ENCODE measurements around the gene NKAIN1.
"Not testable (repeated sequence)": the region's sequence is repeated elsewhere in the genome, so short reads cannot be mapped to it uniquely, and the experiment has no call there.

The NKAIN1 gene

DNA sequence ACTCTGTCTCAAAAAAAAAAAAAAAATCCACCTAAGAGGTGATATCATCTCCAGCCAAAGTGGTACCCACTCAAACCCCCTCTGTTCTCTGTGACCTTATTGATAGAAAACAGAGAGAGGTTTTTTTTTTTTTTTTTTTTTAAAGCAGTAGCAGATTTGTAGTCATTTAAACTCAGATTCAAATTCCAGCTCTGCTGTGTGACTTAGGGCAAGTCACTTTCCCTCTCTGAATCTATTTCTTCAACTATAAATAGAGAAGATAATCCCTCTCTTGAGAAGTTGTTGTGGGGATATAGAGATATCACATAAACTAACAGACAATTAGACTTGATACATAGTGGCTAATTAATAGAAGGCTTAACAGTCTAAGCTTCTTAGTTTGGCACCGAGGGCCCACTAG is 48.4 kb downstream of the NKAIN1 start:
- no peak for DNase-seq

DNA sequence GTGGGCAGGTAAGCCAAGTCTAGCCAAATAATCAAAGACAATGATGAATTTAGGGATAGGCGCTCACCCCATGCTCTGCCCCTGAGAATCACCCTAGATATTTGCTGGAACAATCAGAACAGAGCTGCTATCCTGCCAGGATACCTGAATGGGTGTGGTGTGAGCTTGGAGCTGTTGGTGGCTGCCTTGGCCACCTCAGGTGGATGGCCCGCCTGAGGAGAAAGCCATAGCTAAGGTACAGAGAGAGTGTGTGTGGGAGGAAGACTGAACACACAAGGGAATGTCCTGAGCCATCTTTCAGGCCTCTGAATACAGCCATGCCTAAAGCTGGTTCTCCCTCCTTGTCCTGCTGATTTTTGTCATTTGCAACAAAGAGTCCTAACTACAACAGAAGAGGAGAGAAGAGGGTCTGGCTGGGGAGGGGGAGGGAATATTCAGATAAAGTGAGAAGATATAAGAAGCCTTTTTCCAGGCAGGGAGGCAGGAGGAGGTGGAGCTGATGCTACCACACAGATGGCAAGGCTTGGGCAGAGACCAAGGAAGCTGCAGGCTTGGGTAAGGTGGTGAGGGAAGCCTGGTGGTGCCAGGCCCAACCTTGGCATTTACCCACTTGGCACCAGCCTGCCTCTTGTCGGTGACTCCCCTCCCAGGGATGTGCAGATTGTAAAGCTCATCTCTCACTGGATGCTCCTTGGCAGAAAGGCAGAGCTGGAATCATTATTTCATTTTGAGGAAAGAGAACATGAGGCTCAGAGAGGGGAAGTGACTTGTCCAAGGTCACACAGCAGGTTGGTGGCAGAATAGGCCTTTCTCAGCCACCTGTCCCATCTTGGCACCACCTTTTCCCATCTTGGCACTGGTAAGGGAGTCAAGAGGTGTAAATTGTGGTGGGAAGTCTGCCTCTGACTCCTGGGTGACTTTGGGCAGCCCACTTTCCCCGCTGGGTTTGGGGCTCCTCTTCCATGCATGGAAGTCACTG is 49.7 kb downstream of the NKAIN1 start:
- no peak for DNase-seq

DNA sequence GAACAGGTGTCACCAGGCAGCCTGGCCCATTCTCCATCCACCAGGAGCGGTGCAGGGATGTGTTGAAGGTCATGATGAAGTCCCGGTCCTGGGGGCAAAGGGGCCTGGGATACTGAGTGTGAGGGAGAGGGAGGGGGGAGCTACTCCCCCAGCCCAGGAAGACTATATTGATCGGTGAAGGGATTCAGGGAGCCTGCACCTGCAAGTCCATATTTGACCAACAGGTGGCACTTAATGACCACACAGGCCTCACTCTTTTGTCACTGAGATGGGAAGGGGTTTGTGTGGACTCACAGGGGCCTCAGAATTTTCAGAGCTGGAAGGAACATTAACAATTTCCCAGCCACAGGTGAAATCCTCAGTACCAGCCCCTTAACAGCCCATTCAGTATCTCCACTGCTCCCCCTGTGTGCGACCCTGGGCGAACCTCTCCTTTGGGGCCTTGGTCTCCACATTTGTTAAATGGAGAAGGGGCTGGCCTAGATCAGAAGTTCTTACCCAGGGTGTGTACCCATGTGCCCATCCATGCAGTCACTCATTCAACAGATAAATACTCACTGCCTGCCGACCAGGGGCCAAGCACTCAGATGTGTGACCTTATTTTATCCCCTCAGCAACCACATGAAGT is 55.6 kb downstream of the NKAIN1 start:
- DNase-seq, result peak in 1 of 2 experiments; percentile 17

DNA sequence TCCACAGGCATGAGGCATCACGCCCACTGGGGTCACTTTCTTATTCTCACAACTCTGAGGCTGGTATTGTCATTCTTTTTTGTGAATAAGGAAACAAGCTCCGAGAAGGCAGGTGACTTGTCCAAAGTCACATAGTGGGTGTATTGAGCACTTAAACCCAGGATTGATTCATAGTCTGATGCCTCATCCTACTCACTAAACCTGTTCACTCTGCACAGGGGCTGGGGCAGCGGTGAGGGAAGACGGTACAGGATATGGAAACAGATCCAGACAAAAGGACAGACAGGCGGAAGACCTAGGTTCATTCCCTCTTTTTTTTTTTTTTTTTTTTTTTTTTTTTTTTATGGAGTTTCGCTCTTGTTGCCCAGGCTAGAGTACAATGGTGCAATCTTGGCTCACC is 56.6 kb downstream of the NKAIN1 start:
- DNase-seq, result no peak

DNA sequence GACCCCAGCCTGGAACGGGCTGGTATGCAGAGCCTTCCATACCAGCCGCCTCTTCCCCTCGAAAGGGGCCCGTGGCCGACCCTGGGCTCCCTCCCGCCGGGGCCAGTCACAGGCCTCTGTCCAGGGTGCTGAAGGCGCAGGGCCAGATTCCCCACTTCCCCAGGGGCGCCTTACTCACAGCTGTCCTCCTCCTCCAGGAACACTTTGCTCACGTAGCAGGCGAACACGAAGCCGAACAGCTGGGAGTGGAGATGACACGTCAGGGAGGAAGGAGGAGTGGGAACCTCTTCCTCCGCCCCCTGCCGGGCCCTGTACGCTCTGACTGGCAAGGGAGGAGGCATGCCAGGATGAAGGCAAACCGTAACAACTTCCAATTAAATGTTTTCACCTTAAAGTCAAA is 57.3 kb downstream of the NKAIN1 start:
- peak in 1 of 2 experiments; percentile 9 for DNase-seq

DNA sequence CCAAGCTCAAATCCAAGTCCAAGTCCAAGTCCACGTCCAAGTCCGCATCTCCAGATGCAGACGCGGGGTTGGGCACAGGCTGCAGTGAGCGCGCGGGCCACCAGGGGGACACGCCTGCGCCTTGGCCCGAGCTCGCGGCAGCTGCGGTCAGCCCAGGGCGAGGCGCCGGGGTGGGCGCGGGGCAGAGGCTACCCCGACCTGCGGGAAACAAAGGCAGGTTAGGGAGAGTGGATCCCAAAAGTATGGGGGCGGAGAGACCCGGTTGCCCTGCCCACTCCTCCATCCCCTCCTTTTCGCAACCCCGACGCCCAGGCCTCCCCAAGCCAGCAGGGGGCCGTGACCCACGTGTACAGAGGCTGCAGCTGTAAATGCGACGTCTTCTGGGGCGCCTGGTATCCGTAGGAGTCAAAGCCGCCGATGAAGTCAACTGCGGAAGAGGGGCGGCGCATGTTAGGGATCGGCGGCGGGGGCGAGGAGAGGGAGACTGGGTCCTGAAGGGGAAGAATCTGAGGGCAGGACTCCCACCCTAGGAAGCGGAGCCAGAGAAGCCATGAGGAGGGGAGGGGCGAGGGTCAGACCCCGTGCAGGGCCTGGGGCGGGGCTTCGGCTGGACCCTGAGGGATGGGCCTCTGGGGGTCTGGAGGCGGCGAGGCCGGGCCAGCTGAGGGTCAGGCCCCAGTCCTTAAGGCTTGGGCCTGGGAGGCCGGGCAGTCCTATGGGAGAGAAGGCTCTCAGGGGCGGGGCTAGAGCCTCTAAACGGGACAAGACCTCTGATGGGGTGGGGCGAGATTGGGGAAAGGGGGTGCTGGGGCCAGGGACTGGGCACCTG is 58.0 kb downstream of the NKAIN1 start:
- no peak for DNase-seq

DNA sequence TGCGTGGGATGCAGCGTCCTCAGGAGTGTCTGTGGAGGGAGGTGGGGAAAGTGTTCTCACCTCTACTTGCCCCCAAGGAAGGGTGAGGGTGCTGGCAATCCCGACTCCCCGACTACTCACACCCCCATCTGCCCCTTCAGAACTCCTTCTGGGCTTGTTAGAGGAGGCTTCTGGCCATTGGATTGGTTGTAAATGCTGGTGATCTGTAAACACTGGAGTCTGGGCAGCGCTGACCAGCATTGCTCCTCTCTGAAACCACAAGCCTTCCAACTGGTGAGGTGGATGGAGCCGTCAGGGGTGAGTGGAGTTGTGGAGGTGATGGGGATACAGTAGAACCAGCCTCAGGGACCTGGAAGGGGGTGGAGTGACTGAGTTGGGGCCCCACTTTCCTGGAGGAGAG is 59.3 kb downstream of the NKAIN1 start:
- DNase-seq, result no peak

DNA sequence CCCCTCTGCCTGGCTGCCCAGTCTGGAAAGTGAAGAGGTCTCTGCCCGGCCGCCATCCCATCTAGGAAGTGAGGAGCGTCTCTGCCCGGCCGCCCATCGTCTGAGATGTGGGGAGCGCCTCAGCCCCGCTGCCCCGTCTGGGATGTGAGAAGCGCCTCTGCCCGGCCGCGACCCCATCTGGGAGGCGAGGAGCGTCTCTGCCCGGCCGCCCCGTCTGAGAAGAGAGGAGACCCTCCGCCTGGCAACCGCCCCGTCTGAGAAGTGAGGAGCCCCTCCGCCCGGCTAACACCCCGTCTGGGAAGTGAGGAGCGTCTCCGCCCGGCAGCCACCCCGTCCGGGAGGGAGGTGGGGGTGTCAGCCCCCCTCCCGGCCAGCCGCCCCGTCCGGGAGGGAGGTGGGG is 63.4 kb downstream of the NKAIN1 start:
- DNase-seq, result not testable (repeated sequence)

DNA sequence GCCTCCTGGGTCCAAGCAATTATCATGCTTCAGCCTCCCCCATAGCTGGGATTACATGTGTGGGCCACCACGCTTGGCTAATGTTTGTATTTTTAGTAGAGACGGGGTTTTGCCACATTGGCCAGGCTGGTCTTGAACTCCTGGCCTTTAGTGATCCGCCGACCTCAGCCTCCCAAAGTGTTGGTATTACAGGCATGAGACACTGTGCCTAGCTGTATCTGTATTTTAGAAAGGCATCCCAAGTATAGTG is 69.3 kb downstream of the NKAIN1 start:
- DNase-seq, result no peak

DNA sequence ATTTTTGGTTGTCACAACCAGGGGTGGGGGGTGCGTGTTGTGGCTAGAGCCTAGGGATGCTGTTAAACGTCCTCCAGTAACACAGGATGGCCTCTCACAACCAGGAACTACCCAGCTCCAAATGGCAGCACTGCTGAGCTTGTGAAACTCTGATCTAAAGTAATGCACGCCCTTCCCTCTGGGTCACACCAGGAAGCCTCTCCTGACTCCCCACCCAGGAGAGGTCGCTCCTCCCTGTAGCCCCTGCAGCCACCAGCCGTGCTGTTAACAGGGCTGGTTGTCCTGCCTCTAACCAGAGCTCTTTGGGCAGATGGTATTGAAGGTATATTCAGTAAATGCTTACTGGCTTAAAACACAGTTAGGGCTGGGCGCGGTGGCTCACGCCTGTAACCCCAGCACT is 73.2 kb downstream of the NKAIN1 start:
- DNase-seq, result no peak

DNA sequence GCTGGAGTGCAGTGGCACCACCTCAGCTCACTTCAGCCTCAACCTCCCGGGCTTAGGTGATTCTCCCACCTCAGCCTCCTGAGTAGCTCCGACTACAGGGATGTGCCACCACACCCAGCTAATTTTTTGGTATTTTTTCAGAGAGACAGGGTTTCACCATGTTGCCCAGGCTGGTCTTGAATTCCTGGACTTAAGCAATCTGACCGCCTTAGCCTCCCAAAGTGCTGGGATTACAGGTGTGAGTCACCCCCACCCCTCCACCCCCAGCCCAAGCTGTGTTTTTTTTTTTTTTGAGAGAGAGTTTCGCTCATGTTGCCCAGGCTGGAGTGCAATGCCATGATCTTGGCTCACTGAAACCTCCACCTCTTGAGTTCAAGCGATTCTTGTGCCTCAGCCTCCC is 75.4 kb downstream of the NKAIN1 start:
- no peak for DNase-seq

DNA sequence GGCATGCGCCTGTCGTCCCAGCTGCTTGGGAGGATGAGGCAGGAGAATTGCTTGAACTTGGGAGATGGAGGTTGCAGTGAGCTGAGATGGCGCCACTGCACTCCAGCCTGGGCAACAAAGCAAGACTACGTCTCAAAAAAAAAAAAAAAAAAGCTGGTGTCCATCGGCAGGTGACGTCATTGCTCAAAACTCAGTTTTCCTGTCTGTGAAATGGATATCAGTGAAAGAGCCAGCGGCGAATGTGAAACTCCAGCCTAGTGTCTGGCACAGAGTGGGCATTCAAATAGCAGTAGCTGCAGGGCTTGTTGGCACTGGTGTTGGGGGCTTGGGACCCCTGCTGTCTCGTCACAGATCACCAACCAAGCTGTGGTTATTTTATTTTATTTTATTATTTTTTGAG is 75.8 kb downstream of the NKAIN1 start:
- DNase-seq, result no peak

DNA sequence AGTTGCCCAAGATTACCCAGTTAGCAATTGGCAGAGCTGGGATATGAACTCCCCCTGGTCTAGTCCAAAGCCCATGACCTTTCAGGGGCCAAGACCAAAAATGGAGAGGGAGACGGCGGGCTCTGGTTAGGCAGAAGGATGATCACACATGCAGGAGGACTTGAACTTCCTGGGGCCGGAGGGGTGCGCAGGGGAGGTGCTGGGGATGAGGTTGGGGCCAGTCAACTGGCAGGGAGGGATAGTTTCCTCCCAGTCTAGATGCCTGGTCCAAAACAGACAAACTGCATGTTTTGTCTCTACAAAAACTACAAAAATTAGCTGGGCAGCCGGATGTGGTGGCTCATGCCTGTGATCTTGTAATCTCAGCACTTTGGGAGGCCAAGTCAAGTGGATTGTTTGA is 78.1 kb downstream of the NKAIN1 start:
- no peak for DNase-seq

DNA sequence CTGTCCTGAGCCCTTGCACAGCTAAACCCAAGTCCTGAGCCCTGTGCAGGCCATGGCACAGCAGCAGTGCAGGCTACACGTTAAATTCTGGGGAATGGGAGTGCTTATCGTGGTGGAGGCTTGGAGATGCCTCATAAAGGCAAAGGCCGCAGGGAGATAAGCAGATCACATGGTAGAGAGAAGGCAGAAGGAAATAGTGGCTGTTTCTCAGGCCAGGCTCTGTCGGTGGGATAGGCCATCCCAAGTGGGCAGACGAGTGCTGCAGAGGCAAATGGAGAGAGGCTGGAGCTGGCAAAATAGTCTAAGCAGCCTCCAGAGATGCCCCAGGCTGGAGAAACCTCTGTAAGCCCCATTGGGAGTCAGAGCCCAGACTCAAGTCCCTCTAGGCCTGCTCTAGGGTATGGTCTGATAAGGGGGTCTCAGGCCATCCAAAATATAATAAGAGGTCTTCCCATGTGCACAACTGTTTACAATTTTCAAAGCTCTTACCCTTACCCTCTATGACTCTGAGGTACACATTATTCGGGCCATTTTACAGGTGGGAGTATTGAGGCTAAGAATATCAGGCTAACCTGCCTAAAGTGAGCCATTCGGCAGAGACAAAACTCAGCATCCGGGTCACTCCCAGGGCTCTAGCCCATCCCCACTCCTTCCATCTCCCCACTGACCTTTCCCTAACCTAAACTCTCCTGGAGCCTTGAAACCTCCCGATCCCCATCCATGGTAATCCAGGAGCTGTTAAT is 79.6 kb downstream of the NKAIN1 start:
- DNase-seq, result no peak

DNA sequence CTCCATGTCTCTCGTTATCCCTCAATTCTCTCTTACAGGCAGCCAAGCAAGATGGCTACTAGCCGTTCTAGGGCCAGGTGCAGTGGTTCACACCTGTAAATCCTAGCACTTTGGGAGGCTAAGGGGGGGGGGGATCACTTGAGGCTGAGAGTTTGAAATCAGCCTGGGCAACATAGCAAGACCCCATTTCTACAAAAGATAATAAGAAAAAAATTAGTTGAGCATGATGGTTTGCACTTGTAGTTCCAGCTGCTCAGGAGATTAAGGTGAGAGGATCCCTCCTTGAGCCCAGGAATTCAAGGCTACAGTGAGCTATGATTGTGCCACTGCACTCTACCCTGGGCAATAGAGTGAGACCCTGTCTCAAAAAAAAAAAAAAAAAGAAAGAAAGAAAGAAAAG is 80.4 kb downstream of the NKAIN1 start:
- no peak for DNase-seq

DNA sequence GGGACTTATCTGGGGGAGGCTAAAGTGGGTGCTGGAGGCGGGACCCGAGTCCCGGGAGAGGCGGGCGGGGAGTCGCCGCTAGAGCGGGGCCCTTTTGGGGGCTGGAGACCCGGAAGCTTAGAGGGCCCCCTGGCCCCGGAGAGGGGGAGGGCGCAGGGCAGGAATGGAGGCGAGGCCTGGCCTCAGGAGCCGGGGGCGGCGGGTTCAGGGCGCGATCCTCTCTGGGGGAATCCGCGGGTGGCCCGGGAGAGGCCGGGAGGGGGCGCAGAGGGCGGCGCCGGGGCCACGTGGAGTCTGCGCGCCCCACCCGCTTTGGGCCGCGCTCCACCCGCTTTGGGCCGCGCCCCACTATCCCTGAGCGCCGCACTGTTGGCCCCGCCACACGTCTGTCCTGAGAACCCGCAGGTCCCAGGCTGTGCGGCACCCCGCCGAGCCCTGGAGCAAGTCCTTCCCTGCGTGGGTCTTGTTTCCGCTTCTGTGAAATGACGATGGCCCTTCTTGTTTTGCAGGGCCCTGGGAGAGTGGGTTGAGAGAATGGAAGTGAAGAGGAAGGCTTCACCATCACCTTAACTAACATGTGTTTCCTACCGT is 84.4 kb downstream of the NKAIN1 start:
- peak; percentile 46 to 49 for DNase-seq

DNA sequence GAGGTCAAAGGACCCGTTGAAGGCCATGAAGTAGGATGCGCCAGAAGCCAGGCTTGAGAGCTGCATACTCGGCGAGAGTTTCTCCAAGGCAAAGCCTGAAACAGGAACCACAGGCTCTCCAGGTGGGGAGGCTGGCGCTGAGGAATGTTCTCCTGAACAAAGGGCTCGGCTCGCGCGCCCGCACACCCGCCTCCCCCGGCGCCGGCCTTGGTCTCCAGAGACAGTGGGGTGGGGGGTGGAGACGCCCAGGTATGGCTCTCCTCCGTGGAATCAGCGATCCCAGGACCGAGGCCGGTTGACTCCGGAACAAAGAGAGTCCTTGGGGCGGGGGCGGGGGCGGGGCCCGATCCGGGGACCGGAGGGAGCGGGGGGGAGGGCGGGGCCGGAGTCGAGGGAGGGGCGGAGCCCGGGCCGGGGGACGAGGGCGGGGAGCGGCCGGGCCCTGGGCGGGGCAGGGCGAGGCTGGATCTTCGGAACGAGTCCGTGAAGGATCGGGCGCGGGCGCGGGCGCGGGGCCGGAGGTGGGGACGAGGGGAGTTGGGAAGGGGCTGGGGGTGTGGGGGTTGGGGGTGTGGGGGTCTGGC is 85.0 kb downstream of the NKAIN1 start:
- peak; percentile 37 to 45 for DNase-seq

DNA sequence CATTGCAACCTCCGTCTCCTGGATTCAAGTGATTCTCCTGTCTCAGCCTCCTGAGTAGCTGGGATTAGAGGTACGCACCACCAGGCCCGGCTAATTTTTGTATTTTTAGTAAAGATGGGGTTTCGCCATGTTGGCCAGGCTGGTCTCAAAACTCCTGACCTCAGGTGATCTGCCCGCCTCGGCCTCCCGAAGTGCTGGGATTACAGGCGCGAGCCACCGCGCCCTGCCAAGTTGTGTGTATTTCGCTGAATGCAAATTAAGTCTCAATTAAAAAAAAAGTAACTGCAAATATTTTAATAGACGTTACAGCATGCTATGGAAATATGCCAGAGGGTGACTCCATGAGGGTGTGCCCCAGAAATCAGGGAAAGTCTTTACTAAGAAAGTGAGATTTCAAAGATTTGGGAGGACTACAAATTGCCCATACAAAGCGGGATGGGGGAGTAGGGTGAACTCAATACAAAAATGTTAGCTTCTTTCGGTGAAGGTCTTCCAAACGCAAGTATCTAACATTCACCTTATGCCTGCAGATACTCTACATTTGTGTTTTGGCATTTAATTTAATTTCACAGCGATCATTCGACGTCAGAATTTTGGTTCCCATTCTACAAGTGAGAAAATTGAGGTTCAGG is 85.6 kb downstream of the NKAIN1 start:
- no peak for DNase-seq

DNA sequence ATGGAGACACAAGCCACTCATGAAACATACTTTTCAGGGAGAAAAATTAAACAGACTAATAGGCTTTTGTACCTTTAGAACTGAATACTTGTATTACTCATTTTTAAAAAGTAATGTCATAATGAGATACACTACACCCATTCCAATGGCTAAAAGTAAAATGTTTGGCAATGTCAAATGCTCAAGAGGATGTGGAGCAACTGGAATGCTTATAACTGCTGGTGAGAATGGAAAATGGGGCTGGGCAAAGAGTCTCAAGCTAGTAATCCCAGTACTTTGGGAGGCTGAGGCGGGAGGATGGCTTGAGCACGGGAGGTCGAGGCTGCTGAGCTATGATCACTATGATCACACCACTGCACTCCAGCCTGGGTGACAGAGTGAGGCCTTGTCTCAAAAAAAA is 86.3 kb downstream of the NKAIN1 start:
- no peak for DNase-seq

DNA sequence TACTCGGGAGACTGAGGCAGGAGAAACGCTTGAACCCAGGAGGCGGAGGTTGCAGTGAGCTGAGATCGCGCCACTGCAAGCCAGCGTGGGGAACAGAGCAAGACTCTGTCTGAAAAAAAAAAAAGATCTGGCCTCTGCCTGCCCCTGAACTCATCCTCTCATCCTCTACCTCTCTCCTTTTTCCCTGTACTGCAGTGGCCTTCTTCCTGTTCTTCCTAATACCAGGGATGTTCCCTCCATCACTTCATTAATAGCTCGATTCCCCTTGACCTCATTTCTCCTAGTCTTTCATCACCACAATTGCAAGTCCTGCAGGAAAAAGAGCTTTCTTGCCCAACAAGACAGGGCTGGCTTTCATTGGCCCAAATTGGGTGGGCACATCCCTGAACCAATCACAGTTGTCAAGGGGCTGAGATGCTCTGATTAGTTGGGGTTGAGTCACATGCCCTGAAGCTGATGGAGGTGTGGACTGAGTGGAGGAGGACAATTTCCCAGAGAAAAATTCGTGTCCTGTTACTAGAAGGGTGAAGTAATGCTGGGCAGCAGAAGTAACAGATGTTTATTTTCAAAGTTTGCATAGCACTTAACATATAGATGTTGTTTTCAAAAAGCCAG is 87.4 kb downstream of the NKAIN1 start:
- DNase-seq, result no peak

DNA sequence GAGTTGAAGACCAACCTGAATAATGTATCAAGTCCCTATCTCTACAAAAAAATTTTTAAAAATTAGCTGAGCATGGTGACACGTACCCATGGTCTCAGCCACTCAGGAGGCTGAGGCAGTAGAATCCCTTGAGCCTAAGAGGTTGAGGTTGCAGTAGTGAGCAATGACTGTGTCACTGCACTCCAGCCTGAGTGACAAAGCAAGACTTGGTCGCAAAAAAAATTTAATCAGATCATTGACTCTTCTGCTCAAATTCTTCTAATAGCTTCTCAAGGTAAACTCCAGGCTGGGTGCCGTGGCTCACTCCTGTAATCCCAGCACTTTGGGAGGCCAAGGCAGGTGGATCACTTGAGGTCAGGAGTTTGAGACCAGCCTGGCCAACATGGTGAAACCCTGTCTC is 88.3 kb downstream of the NKAIN1 start:
- no peak for DNase-seq
